Measurements from ENCODE around the gene USP10. TPM values are rescaled to one million over a fixed set of nuclear protein-coding genes. Genes with fewer than 3 reads are reported as not detected.

USP10 gene
- total and polyA plus RNA-seq, 2 donors (not counting 1 experiment from before 2014, with no cell fraction given): 48.6 to 59.1 TPM

- H4K20me1 ChIP-seq (ENCODE audit: control insufficient read depth, extremely low read depth, insufficient read depth, low read length): no peaks in the 10 kb centered on the region
- H3K79me2 ChIP-seq (ENCODE audit: control insufficient read depth, insufficient read depth, low read length): peaks cover 12% of the 10 kb centered on the region
- H3K27ac ChIP-seq (ENCODE audit: insufficient read depth, low read length): no peak overlapping the region
- TF ChIP-seq, protein P1, sequence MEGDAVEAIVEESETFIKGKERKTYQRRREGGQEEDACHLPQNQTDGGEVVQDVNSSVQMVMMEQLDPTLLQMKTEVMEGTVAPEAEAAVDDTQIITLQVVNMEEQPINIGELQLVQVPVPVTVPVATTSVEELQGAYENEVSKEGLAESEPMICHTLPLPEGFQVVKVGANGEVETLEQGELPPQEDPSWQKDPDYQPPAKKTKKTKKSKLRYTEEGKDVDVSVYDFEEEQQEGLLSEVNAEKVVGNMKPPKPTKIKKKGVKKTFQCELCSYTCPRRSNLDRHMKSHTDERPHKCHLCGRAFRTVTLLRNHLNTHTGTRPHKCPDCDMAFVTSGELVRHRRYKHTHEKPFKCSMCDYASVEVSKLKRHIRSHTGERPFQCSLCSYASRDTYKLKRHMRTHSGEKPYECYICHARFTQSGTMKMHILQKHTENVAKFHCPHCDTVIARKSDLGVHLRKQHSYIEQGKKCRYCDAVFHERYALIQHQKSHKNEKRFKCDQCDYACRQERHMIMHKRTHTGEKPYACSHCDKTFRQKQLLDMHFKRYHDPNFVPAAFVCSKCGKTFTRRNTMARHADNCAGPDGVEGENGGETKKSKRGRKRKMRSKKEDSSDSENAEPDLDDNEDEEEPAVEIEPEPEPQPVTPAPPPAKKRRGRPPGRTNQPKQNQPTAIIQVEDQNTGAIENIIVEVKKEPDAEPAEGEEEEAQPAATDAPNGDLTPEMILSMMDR (conservative IDR thresholded peaks at IDR 0.05 in 1 of 2, IDR thresholded peaks at IDR 0.05 in 1 of 2; ENCODE audit: low read depth in 1 of 2, low read length in 2 of 2): no peak
- TF ChIP-seq EZH2 (IDR thresholded peaks at IDR 0.05; ENCODE audit: low read length, missing control alignments): no peak
- no peak overlapping the region for H2AFZ ChIP-seq (ENCODE audit: low read length)
- H3K36me3 ChIP-seq (ENCODE audit: control insufficient read depth, insufficient read depth, low read length): peaks cover 24% of the 10 kb centered on the region
- H3K4me3 ChIP-seq (replicated peaks in 1 of 4; ENCODE audit: control extremely low read depth in 1 of 4, insufficient read depth in 1 of 4, low read depth in 3 of 4, low read length in 4 of 4): no peak overlapping the region
- DNase-seq (ENCODE audit: low read depth in 2 of 2): no peak
- H3K4me1 ChIP-seq (ENCODE audit: control insufficient read depth, extremely low read depth, insufficient read depth, low read length): peaks cover 3% of the 10 kb centered on the region
- H3K9ac ChIP-seq (ENCODE audit: insufficient read depth, low read length): no peak overlapping the region
- no peaks in the 10 kb centered on the region for H3K9me3 ChIP-seq (ENCODE audit: control insufficient read depth, insufficient read depth, low read depth, low read length)
- no peak overlapping the region for H3K4me2 ChIP-seq (ENCODE audit: extremely low read depth, insufficient read depth, low read length)
- no peaks in the 10 kb centered on the region for H3K27me3 ChIP-seq (ENCODE audit: control insufficient read depth, insufficient read depth, low read length)
These were observed 45.6 kb upstream of the USP10 start for GRCh38 chr16:84654238-84654637.

DNA sequence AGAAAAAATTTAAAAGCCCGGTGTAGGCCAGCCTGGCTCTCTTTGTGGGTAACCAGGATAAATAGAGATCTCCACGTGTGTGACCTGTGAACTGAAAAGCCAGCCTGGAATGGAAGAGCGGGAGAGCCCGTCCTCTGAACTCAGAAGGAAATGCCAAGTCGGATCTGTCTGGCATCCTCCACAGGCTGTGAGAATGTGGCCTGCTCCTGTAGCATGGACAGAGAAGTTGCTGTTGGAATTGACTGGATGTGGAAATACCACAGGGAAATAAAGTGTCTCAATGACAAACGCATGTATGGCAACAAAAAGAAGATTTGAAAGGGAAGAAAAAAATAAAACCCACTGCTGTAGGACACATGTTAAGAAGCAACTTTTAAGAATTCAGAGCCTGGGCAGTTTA lies 44.8 kb upstream of the USP10 start:
- H3K4me3 ChIP-seq (replicated peaks in 1 of 4; ENCODE audit: control extremely low read depth in 1 of 4, insufficient read depth in 1 of 4, low read depth in 3 of 4, low read length in 4 of 4): no peak overlapping the region

DNA sequence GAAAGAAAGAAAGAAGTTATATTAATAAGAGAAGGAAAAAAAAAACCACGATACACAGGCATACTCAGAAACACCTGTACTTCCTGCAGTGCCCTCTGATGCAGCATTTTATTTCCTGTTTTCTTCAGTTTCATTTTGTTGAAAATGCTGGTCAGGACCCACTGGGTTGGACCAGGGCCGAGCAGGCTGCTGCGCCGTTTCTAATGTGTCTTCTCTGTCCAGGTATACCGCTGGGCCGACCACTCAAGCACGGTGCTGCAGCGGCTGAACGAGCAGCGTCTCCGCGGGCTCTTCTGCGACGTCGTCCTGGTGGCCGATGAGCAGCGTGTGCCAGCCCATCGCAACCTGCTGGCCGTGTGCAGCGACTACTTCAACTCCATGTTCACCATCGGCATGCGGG lies 43.2 kb upstream of the USP10 start:
- Histone ChIP-seq H3K4me1 (ENCODE audit: control insufficient read depth, extremely low read depth, insufficient read depth, low read length) (no peaks in the 10 kb centered on the region), H2AFZ (ENCODE audit: low read length) (no peak overlapping the region), H3K4me3 (replicated peaks in 1 of 4; ENCODE audit: control extremely low read depth in 1 of 4, insufficient read depth in 1 of 4, low read depth in 3 of 4, low read length in 4 of 4) (no peak overlapping the region), H3K27ac (ENCODE audit: insufficient read depth, low read length) (no peak overlapping the region), H3K27me3 (ENCODE audit: control insufficient read depth, insufficient read depth, low read length) (no peaks in the 10 kb centered on the region), H3K36me3 (ENCODE audit: control insufficient read depth, insufficient read depth, low read length) (peaks cover 33% of the 10 kb centered on the region), H3K4me2 (ENCODE audit: extremely low read depth, insufficient read depth, low read length) (no peak overlapping the region), H4K20me1 (ENCODE audit: control insufficient read depth, extremely low read depth, insufficient read depth, low read length) (no peaks in the 10 kb centered on the region), H3K79me2 (ENCODE audit: control insufficient read depth, insufficient read depth, low read length) (peaks cover 4% of the 10 kb centered on the region), H3K9me3 (ENCODE audit: control insufficient read depth, insufficient read depth, low read depth, low read length) (no peaks in the 10 kb centered on the region), H3K9ac (ENCODE audit: insufficient read depth, low read length) (no peak overlapping the region)
- TF ChIP-seq, protein P1 (conservative IDR thresholded peaks at IDR 0.05 in 1 of 2, IDR thresholded peaks at IDR 0.05 in 1 of 2; ENCODE audit: low read depth in 1 of 2, low read length in 2 of 2): no peak
- TF ChIP-seq EZH2 (IDR thresholded peaks at IDR 0.05; ENCODE audit: low read length, missing control alignments): no peak
- no peak for DNase-seq (ENCODE audit: low read depth in 2 of 2)

More for the DNA sequence above, 44.8 kb upstream of the USP10 start:
- Histone ChIP-seq H3K4me2 (ENCODE audit: extremely low read depth, insufficient read depth, low read length) (no peak overlapping the region), H3K27ac (ENCODE audit: insufficient read depth, low read length) (no peak overlapping the region), H3K27me3 (ENCODE audit: control insufficient read depth, insufficient read depth, low read length) (no peaks in the 10 kb centered on the region), H3K9me3 (ENCODE audit: control insufficient read depth, insufficient read depth, low read depth, low read length) (no peaks in the 10 kb centered on the region), H3K79me2 (ENCODE audit: control insufficient read depth, insufficient read depth, low read length) (peaks cover 8% of the 10 kb centered on the region), H3K4me1 (ENCODE audit: control insufficient read depth, extremely low read depth, insufficient read depth, low read length) (peaks cover 2% of the 10 kb centered on the region), H3K9ac (ENCODE audit: insufficient read depth, low read length) (no peak overlapping the region), H2AFZ (ENCODE audit: low read length) (no peak overlapping the region), H3K36me3 (ENCODE audit: control insufficient read depth, insufficient read depth, low read length) (peaks cover 28% of the 10 kb centered on the region), H4K20me1 (ENCODE audit: control insufficient read depth, extremely low read depth, insufficient read depth, low read length) (no peaks in the 10 kb centered on the region)
- no peak for DNase-seq (ENCODE audit: low read depth in 2 of 2)
- TF ChIP-seq EZH2 (IDR thresholded peaks at IDR 0.05; ENCODE audit: low read length, missing control alignments): no peak
- TF ChIP-seq, protein P1 (conservative IDR thresholded peaks at IDR 0.05 in 1 of 2, IDR thresholded peaks at IDR 0.05 in 1 of 2; ENCODE audit: low read depth in 1 of 2, low read length in 2 of 2): no peak
